Fibroblast of villous mesenchyme (primary cell): ENCODE data around the gene CLEC16A. TPM values are rescaled to one million over a fixed set of nuclear protein-coding genes. Genes with fewer than 3 reads are reported as not detected.

Experiments
- DNase-seq: peaks from one replicate; pipeline ENCODE4 v3.0.0-alpha.2; 2010; ENCODE audit warnings: low read depth
- H3K4me3 ChIP-seq: 2 replicates; pipeline ENCODE4 v1.5.1; 2011; ENCODE audit warnings: low read depth, mild to moderate bottlenecking, low read length
- CTCF ChIP-seq: IDR thresholded peaks from 2 replicates; pipeline ENCODE4 v1.5.1; 2012; ENCODE audit warnings: low read depth, mild to moderate bottlenecking, low read length; ENCODE audit not compliant: insufficient read depth
- total RNA-seq: library from RNA; depleted of rRNA; stranded (reverse); fragments of >200 nt; gene quantifications from 2 replicates; pipeline ENCODE4 v1.2.3, GENCODE V29; 2012

CLEC16A gene
- total RNA-seq, 1 donor = 32.4 TPM

- H3K4me3 ChIP-seq = no peak overlapping the region
- DNase-seq = no peak
- no peak for TF ChIP-seq CTCF
Measured at GRCh38 chr16:10906482-10906881, 37.9 kb upstream of the CLEC16A start.

- no peak for TF ChIP-seq CTCF
- H3K4me3 ChIP-seq = no peak overlapping the region
- DNase-seq = no peak
Measured at GRCh38 chr16:10906914-10907756, 37.2 kb upstream of the CLEC16A start.

- TF ChIP-seq CTCF = no peak
- no peak overlapping the region for H3K4me3 ChIP-seq
- DNase-seq = no peak
Measured at GRCh38 chr16:10907757-10908045, 36.7 kb upstream of the CLEC16A start.

GRCh38 chr16:10911267-10911666 is 33.1 kb upstream of the CLEC16A start:
- H3K4me3 ChIP-seq = no peak overlapping the region
- no peak for TF ChIP-seq CTCF
- DNase-seq = no peak

GRCh38 chr16:10916534-10916933 is 27.8 kb upstream of the CLEC16A start:
- no peak for TF ChIP-seq CTCF
- no peak for DNase-seq
- H3K4me3 ChIP-seq = no peak overlapping the region

DNA sequence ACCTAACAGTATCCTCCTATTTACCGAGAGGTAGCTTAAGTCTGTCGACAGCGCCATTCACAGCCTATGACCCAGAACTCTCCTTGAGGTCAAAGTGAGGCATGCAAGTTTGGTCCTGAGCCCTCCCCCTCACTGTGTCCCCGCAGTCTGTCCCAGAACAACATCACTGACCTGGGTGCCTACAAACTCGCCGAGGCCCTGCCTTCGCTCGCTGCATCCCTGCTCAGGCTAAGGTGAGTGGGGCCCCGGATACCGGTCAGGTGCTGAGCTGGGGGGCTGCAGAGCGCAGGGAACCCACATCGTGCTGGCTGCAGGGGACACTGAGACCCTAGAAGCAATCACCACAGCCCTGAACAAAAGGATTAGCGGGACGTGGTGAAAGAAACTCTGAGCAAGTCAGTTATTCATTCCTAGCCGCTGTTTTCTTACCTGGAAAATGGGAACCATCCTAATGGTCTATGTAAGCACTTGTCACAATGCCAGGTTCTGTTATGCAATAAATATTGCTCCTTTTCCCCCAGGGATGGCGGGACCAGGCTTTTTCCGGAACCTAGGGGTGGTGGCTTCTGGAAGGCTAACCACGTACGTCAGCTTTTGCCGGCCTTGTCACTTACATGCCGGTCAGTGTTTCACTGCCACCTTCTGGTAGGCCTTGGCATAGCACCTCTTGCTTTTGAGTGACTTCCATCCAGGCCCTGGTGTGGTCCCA is 25.9 kb upstream of the CLEC16A start:
- H3K4me3 ChIP-seq = no peak overlapping the region
- peak; percentile 98 for TF ChIP-seq CTCF
- peak; percentile 89 for DNase-seq
